Measurements from ENCODE around the gene MADCAM1.

MADCAM1 gene

DNA sequence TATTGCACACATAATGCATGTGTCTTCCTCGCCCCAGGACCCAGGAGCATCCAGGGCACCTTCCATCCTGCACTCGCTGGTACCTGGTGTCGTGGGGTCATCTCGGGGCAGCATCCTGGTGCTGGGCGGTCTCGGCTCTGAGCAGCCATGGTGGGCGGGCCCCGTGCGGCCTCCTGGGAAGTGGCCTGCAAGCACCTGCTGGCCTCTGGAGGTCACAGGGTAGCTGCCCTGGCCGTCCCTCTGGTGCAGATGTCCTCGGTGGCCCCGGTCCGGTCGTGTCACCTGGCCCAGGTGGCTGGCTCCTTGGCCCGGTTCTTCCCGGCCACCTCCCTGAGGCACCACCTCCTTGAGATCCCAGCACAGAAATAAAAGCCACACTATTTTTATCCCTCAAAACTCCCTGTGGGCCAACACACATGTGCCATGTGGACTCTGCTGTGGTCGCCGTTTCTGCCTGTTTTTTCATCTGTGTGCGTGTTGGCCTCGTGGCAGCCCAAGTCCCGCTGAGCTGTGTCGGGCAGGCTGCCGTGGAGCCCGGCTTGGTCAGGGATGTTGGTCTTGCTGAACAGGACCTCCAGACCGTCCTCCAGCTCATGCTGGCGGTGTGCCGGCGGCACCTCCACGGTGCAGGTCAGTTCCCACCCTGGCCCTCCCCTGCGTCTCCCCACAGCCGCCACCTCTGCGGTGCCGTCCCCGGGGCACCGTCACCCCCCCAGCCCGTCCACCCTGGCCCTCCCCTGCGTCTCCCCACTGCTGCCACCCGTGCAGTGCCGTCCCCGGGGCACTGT is 42.5 kb downstream of the MADCAM1 start:
- Mint-ChIP-seq H3K27ac (peak overlapping the region in 1 of 3 experiments; percentile 38), H3K36me3 (ENCODE audit: low read depth) (peaks cover 18% of the 10 kb centered on the region), H3K27me3 (ENCODE audit: low read depth) (no peaks in the 10 kb centered on the region), H3K4me3 (peak overlapping the region in 1 of 3 experiments; percentile 56), H3K4me1 (no peaks in the 10 kb centered on the region), H3K9me3 (no peaks in the 10 kb centered on the region)
- TF ChIP-seq, protein P1, sequence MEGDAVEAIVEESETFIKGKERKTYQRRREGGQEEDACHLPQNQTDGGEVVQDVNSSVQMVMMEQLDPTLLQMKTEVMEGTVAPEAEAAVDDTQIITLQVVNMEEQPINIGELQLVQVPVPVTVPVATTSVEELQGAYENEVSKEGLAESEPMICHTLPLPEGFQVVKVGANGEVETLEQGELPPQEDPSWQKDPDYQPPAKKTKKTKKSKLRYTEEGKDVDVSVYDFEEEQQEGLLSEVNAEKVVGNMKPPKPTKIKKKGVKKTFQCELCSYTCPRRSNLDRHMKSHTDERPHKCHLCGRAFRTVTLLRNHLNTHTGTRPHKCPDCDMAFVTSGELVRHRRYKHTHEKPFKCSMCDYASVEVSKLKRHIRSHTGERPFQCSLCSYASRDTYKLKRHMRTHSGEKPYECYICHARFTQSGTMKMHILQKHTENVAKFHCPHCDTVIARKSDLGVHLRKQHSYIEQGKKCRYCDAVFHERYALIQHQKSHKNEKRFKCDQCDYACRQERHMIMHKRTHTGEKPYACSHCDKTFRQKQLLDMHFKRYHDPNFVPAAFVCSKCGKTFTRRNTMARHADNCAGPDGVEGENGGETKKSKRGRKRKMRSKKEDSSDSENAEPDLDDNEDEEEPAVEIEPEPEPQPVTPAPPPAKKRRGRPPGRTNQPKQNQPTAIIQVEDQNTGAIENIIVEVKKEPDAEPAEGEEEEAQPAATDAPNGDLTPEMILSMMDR (IDR thresholded peaks at IDR 0.05; ENCODE audit: unreplicated experiment in 3 of 3), result no peak

DNA sequence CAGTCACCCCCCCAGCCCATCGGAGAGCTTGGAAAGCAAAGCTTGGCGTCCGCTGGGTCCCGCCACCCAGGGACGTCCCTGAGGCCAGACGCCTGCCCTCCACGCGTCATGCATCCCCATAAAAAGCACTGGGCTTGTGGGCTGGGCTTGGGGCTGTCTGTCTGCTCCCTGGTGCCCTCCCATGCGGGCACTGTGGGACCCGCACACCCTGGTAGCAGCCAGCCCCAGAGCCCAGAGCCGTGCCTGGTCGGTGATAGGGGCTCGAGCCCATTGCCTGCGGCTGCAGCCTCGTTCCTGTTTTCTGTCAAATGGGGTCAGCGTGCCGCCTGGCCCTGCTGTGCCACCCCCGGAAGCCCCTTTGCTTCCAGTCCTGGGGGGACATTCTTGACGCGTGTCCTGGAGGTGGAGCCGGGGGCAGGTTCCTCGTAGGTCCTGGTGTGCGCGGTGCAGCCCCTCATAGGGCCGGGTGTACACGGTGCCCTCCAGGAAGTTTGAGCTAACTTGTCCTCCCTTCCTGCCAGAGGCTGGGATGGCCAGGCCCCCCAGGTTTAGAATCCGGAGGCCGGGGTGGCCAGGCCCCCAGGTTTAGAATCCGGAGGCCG is 43.2 kb downstream of the MADCAM1 start:
- H3K36me3 Mint-ChIP-seq (ENCODE audit: low read depth), result peaks cover 18% of the 10 kb centered on the region
- no peaks in the 10 kb centered on the region for H3K4me1 Mint-ChIP-seq
- H3K4me3 Mint-ChIP-seq, result no peak overlapping the region
- H3K27ac Mint-ChIP-seq, result no peak overlapping the region
- TF ChIP-seq, protein P1 (IDR thresholded peaks at IDR 0.05; ENCODE audit: unreplicated experiment in 3 of 3), result no peak
- no peaks in the 10 kb centered on the region for H3K9me3 Mint-ChIP-seq
- H3K27me3 Mint-ChIP-seq (ENCODE audit: low read depth), result no peaks in the 10 kb centered on the region

DNA sequence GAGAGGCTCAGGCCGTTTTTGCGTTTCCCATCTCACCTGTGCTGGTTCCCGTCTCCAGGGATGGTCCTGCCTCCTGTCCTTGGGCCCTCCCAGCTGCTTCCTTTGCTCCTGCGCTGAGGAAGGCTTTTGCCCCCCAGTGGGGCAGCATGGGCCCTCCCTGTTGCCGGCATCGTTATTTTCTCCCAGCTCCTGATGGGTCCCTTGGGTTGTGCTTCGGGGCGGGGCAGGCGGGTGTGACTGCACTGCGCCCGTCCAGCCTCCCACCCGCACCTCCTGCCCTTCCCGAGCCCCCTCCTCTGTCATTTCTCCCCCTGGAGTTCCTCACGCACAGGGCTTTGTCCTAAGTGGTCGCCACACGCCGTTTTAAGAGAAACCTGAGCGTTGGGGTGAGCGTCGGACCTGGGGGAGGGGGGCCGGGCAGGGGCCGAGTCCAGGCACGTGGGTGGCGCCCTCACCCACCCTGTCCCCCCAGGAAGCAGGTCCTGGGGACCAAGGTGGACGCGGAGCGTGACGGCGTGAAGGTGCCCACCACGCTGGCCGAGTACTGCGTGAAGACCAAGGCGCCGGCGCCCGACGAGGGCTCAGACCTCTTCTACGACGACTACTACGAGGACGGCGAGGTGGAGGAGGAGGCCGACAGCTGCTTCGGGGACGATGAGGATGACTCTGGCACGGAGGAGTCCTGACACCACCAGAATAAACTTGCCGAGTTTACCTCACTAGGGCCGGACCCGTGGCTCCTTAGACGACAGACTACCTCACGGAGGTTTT is 44.8 kb downstream of the MADCAM1 start:
- H3K36me3 Mint-ChIP-seq (ENCODE audit: low read depth), result peaks cover 18% of the 10 kb centered on the region
- H3K9me3 Mint-ChIP-seq, result no peaks in the 10 kb centered on the region
- no peak overlapping the region for H3K27ac Mint-ChIP-seq
- no peaks in the 10 kb centered on the region for H3K27me3 Mint-ChIP-seq (ENCODE audit: low read depth)
- no peak overlapping the region for H3K4me3 Mint-ChIP-seq
- TF ChIP-seq, protein P1 (IDR thresholded peaks at IDR 0.05; ENCODE audit: unreplicated experiment in 3 of 3), result no peak
- no peaks in the 10 kb centered on the region for H3K4me1 Mint-ChIP-seq

DNA sequence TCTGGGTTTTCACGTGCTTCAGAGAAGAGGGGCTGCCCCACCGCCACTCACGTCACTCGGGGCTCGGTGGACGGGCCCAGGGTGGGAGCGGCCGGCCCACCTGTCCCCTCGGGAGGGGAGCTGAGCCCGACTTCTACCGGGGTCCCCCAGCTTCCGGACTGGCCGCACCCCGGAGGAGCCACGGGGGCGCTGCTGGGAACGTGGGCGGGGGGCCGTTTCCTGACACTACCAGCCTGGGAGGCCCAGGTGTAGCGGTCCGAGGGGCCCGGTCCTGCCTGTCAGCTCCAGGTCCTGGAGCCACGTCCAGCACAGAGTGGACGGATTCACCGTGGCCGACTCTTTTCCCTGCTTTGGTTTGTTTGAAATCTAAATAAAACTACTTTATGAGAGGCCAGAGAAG is 45.4 kb downstream of the MADCAM1 start:
- Mint-ChIP-seq H3K27ac (no peak overlapping the region), H3K4me3 (no peak overlapping the region), H3K4me1 (no peaks in the 10 kb centered on the region), H3K27me3 (ENCODE audit: low read depth) (no peaks in the 10 kb centered on the region), H3K36me3 (ENCODE audit: low read depth) (peaks cover 18% of the 10 kb centered on the region), H3K9me3 (no peaks in the 10 kb centered on the region)
- TF ChIP-seq, protein P1 (IDR thresholded peaks at IDR 0.05; ENCODE audit: unreplicated experiment in 3 of 3), result no peak

DNA sequence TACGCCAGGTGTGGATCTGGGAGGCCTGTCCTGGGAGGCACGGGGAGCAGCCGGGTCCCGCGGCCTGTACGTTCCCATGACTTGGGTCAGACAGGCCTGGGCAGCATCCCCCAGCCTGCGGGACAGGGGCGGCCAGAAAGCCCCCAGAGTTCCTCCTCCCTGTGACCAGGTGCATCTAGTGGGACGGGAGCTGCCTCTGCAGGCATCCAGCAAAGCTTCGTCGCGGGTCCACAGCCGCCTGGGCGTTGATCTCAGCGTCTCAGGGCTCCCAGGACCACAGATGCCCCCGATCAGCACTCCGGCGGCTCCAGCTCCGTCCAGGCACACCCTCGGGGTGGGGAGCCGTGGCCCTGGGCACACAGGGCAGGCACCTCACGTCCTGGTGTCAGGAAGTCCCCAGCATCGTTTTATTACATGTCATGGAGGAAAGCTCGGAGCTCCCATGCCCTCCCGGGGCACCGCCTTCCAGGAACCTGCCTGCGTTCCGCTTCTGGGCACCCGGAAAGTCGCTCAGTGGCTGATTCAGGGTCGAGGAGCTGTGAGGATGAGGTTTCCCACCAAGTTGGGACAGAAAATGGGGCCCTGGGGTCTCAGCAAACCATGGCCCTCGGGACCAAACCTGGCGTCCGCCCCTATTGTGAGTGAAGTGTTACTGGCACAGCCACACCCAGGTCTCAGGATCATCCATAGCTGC is 46.0 kb downstream of the MADCAM1 start:
- Mint-ChIP-seq H3K36me3 (ENCODE audit: low read depth) (peaks cover 18% of the 10 kb centered on the region), H3K27ac (no peak overlapping the region), H3K27me3 (ENCODE audit: low read depth) (no peaks in the 10 kb centered on the region), H3K9me3 (no peaks in the 10 kb centered on the region), H3K4me1 (no peaks in the 10 kb centered on the region), H3K4me3 (no peak overlapping the region)
- TF ChIP-seq, protein P1 (IDR thresholded peaks at IDR 0.05; ENCODE audit: unreplicated experiment in 3 of 3), result no peak
